Amygdala (tissue), 56 donors: ENCODE data around the gene DIP2C.
"Not testable (repeated sequence)": the region's sequence is repeated elsewhere in the genome, so short reads cannot be mapped to it uniquely, and the experiment has no call there.

Experiments used
- DNase-seq, 56 donors: peaks; one replicate each; lab custom pipeline; 2025; lab: John Stamatoyannopoulos, UW

Gene DIP2C

GRCh38 chr10:373526-374309 is 315.8 kb downstream of the DIP2C start:
- DNase-seq = peak in 1 of 56 donors; percentile 20

- no peak for DNase-seq
Observed at GRCh38 chr10:373015-373414, 316.5 kb downstream of the DIP2C start.

- DNase-seq = no peak
Observed at GRCh38 chr10:372566-372965, 316.9 kb downstream of the DIP2C start.

GRCh38 chr10:371515-371914 is 318.0 kb downstream of the DIP2C start:
- DNase-seq = no peak

- no peak for DNase-seq
Observed at GRCh38 chr10:370449-370825, 319.0 kb downstream of the DIP2C start.

GRCh38 chr10:369684-370448 is 319.6 kb downstream of the DIP2C start:
- peak in 1 of 56 donors; percentile 12 for DNase-seq

- DNase-seq = no peak
Observed at GRCh38 chr10:369221-369683, 320.2 kb downstream of the DIP2C start.

GRCh38 chr10:368579-369220 is 320.8 kb downstream of the DIP2C start:
- no peak for DNase-seq

GRCh38 chr10:368107-368506 is 321.4 kb downstream of the DIP2C start:
- not testable (repeated sequence) for DNase-seq

- no peak for DNase-seq
Observed at GRCh38 chr10:367636-368035, 321.8 kb downstream of the DIP2C start.

GRCh38 chr10:366186-366585 is 323.3 kb downstream of the DIP2C start:
- no peak for DNase-seq

GRCh38 chr10:364267-364775 is 325.1 kb downstream of the DIP2C start:
- DNase-seq = no peak

- no peak for DNase-seq
Observed at GRCh38 chr10:363152-363551, 326.3 kb downstream of the DIP2C start.

GRCh38 chr10:361203-362081 is 328.0 kb downstream of the DIP2C start:
- no peak for DNase-seq

- no peak for DNase-seq
Observed at GRCh38 chr10:360653-361052, 328.8 kb downstream of the DIP2C start.

GRCh38 chr10:359762-360161 is 329.7 kb downstream of the DIP2C start:
- peak in 1 of 56 donors; percentile 37 for DNase-seq

GRCh38 chr10:359093-359492 is 330.4 kb downstream of the DIP2C start:
- peak in 10 of 56 donors; percentile 16 to 56 (median 33) for DNase-seq

GRCh38 chr10:357201-357950 is 332.1 kb downstream of the DIP2C start:
- no peak for DNase-seq

- no peak for DNase-seq
Observed at GRCh38 chr10:356452-356851, 333.0 kb downstream of the DIP2C start.
